ENCODE measurements around the gene RHOD.
A peak's percentile ranks its signal among the peaks of the same experiment; 100 is the strongest.

RHOD gene

DNA sequence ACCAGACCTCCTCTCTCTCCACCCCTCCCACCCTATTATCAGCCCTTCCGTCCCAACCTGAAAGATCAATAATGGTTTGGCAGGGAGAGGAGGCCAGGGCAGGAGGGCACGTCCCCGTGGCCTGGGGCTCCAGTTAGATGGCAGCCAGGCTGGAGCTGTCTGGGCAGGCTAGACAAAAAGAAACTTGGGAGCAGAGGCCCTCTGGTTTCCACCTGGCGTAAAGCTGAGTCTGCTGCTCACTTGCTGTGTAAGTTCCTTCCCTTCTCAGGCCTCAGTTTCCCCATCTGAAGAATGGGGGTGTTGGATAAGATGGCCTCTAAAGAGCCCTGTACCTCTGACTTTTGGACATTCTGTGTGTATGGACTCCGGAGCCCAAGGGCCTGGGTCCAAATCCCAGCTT, 3.8 kb upstream of the RHOD start:
- no peaks in the 10 kb centered on the region for H3K27me3 ChIP-seq (ENCODE audit: insufficient read depth, low read depth, severe bottlenecking)

DNA sequence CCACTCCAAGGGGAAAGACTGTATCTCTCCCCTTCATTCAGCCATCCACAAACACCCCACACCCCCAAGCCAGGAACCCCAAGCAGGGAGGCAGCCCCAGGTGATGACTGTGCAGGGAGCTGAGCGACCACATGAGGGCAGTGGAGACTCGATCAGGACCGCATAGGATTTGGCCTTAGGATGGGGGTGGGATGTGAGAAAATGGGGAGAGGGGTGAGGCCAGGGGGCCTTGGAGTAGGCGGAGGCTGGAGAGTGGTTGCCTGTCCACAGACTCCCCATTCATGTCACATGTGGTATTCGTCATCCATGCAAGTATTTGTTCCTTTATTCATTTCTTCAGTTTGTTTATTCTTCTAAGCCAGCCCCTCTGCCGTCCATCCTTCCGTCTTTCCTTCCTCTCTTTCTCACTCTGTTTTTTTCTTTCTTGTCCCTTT, 2.7 kb upstream of the RHOD start:
- H3K36me3 ChIP-seq, result no peaks in the 10 kb centered on the region
- H3K27me3 ChIP-seq (ENCODE audit: insufficient read depth, low read depth, severe bottlenecking), result no peaks in the 10 kb centered on the region
- peak; percentile 81 for DNase-seq
- H3K27ac ChIP-seq, result peak overlapping the region; percentile 52
- TF ChIP-seq CTCF (IDR thresholded peaks at IDR 0.05; ENCODE audit: low read depth, low read length), result peak; percentile 94
- H3K4me3 ChIP-seq (ENCODE audit: low read depth, low read length), result no peak overlapping the region
- no peaks in the 10 kb centered on the region for H3K9me3 ChIP-seq (ENCODE audit: severe bottlenecking)

More for the DNA sequence above, 3.8 kb upstream of the RHOD start:
- H3K27ac ChIP-seq, result no peak overlapping the region
- no peak for TF ChIP-seq CTCF (IDR thresholded peaks at IDR 0.05; ENCODE audit: low read depth, low read length)
- H3K4me3 ChIP-seq (ENCODE audit: low read depth, low read length), result no peak overlapping the region
- no peaks in the 10 kb centered on the region for H3K36me3 ChIP-seq
- no peak for DNase-seq
- H3K9me3 ChIP-seq (ENCODE audit: severe bottlenecking), result no peaks in the 10 kb centered on the region

DNA sequence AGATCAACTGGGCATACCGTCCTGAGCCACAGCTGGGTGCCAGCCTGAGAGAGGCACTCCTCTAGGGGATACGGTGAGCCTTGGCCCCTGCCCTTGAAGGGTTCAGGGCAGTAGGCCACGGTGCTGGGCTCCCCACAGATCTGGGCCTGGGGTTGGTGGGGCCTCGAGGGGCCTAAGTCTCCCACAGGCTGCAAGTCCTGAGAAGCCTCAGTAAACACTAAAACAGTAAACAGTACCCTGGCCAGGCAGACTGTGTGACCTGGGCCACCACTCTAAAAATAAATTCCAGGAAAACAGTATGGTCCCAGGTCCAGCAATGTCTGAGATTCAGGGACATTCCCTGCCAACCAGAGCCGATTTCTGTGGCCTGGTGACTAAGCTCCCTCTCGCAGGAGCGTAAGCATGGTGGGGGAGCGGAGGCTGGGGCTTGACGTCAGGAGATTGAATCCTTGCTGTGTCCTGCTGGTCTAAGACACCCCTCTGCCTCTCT, 2.3 kb upstream of the RHOD start:
- no peak for DNase-seq
- Histone ChIP-seq H3K4me3 (ENCODE audit: low read depth, low read length) (no peak overlapping the region), H3K9me3 (ENCODE audit: severe bottlenecking) (no peaks in the 10 kb centered on the region), H3K27me3 (ENCODE audit: insufficient read depth, low read depth, severe bottlenecking) (no peaks in the 10 kb centered on the region), H3K27ac (peak overlapping the region; percentile 52), H3K36me3 (no peaks in the 10 kb centered on the region)
- no peak for TF ChIP-seq CTCF (IDR thresholded peaks at IDR 0.05; ENCODE audit: low read depth, low read length)

- no peak overlapping the region for H3K4me3 ChIP-seq (ENCODE audit: low read depth, low read length)
- no peaks in the 10 kb centered on the region for H3K36me3 ChIP-seq
- H3K9me3 ChIP-seq (ENCODE audit: severe bottlenecking), result no peaks in the 10 kb centered on the region
- peak; percentile 91 for DNase-seq
- no peaks in the 10 kb centered on the region for H3K27me3 ChIP-seq (ENCODE audit: insufficient read depth, low read depth, severe bottlenecking)
- no peak for TF ChIP-seq CTCF (IDR thresholded peaks at IDR 0.05; ENCODE audit: low read depth, low read length)
- peak overlapping the region; percentile 40 for H3K27ac ChIP-seq
Measured at GRCh38 chr11:67054836-67055523, 1.7 kb upstream of the RHOD start.

DNA sequence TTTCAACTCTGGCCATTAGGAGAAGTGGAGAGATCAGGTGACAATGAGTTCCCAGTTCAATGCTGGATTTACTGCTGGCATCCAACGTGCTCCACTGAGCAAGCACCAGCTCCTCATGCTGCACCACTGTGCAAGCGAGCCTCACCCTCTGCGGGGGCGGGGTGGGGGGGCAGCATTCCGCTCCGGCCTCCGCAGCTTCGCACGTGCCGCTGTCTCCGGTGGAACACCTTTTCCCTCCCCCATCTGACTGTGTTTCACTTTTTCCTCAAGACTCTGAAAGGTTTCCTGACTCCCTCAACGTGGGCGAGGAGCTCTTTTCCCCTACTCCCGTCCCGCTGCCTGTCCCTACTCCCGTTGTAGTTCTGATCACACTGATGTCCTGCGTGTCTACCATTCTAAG, 835 bp upstream of the RHOD start:
- Histone ChIP-seq H3K27ac (peak overlapping the region; percentile 40; the same call in 1 of the 2 replicates), H3K9me3 (ENCODE audit: severe bottlenecking) (no peaks in the 10 kb centered on the region), H3K4me3 (ENCODE audit: low read depth, low read length) (no peak overlapping the region), H3K36me3 (no peaks in the 10 kb centered on the region), H3K27me3 (ENCODE audit: insufficient read depth, low read depth, severe bottlenecking) (no peaks in the 10 kb centered on the region)
- TF ChIP-seq CTCF (IDR thresholded peaks at IDR 0.05; ENCODE audit: low read depth, low read length), result no peak
- DNase-seq, result no peak
